Activated CD4-positive, alpha-beta memory T cell treated with anti-CD3 and anti-CD28 coated beads, Interleukin-2, amount 10 ng/mL, durations not matched to agents 7 days and 5 days (primary cell): ENCODE measurements around the gene STON2. TPM values are rescaled to one million over a fixed set of nuclear protein-coding genes. Genes with fewer than 3 reads are reported as not detected.

Source experiments
- CTCF ChIA-PET: fragments of 350-600 bp; sonication (Branson Sonifier 250); formaldehyde crosslinking; loops from one replicate; lab custom pipeline; 2021; ENCODE audit warnings: antibody characterized with exemption, inconsistent platforms; lab: Charles Lee
- POLR2A ChIA-PET: fragments of 350-600 bp; sonication (Branson Sonifier 250); formaldehyde crosslinking; loops from one replicate; lab custom pipeline; 2021; ENCODE audit warnings: antibody characterized with exemption; lab: Charles Lee
- DNase-seq: peaks from one replicate; pipeline ENCODE4 v3.0.0-alpha.2; 2020
- H3K27ac Mint-ChIP-seq: one replicate; pipeline ENCODE4 v1.8.0; 2021; ENCODE audit warnings: mild to moderate bottlenecking, mixed read lengths
- H3K27me3 Mint-ChIP-seq: one replicate; pipeline ENCODE4 v1.8.0; 2021; ENCODE audit warnings: mixed read lengths
- H3K36me3 Mint-ChIP-seq: one replicate; pipeline ENCODE4 v1.8.0; 2021; ENCODE audit warnings: low read depth, mixed read lengths
- H3K4me1 Mint-ChIP-seq: one replicate; pipeline ENCODE4 v1.8.0; 2021; ENCODE audit warnings: mixed read lengths
- H3K4me3 Mint-ChIP-seq: one replicate; pipeline ENCODE4 v1.8.0; 2021; ENCODE audit warnings: mild to moderate bottlenecking, mixed read lengths
- H3K9me3 Mint-ChIP-seq: one replicate; pipeline ENCODE4 v1.8.0; 2021; ENCODE audit warnings: mixed read lengths
- total RNA-seq, 2 experiments: library from RNA; stranded (reverse); gene quantifications; one replicate each; pipeline ENCODE4 v1.2.3, GENCODE V29; 2021

STON2 gene
- total RNA-seq, 2 experiments from 2014 or later = 3.0 to 4.3 TPM

DNA sequence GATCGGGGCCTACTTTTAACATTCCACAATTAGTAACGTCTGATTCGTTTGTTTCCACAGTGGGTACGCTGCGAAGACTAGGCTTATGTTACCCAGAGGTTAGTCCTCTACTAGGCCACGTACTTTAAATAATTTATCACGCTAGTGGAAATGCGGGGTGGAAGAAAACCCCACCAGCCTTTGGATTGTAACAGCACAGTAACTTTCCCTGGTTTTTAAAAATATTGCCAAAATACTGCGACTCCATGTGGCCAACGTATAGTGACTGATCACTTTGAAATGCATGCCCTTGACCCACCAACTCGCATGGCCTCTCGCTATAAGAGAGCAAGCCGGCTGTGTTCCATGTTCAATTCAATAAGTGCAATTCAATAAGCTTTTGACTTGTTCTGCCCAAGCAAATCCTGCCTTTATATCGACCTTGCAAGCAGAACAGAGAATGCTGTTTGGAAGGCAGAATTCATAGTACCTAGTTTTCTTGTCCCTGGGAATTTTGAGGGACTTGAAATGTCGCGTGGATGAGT, 178.5 kb downstream of the STON2 start:
- peaks cover 2% of the 10 kb centered on the region for H3K27me3 Mint-ChIP-seq
- peaks cover 22% of the 10 kb centered on the region for H3K36me3 Mint-ChIP-seq
- no peak for DNase-seq
- peaks cover 37% of the 10 kb centered on the region for H3K4me1 Mint-ChIP-seq
- H3K27ac Mint-ChIP-seq = peak overlapping the region; percentile 98
- peaks cover 2% of the 10 kb centered on the region for H3K9me3 Mint-ChIP-seq
- H3K4me3 Mint-ChIP-seq = peak overlapping the region; percentile 87
- ChIA-PET CTCF (interaction anchor here (0.7 to 1.8 kb wide), 7 partner anchors 29 to 262 kb away, joined by 3 to 13 read pairs (median 3); no protein-coding TSS in a partner anchor), POLR2A (interaction anchor here (0.6 to 2.0 kb wide), 26 partner anchors 10 to 312 kb away, joined by 3 to 20 read pairs (median 5); partner anchors contain the start of genes CEP128 and SEL1L)

GRCh38 chr14:81220830-81221578, 179.1 kb downstream of the STON2 start, which contains the start of gene GTF2A1:
Gene GTF2A1 (minus strand): TSS chr14:81220959. CDS start chr14:81220518, 441 bp downstream.
- H3K27ac Mint-ChIP-seq = peak within 1 kb of the TSS; percentile 100
- ChIA-PET POLR2A (interaction anchor here (0.6 to 2.0 kb wide), 30 partner anchors 10 to 313 kb away, joined by 3 to 20 read pairs (median 5); partner anchors contain the start of genes CEP128 and SEL1L), CTCF (interaction anchor here (0.7 to 1.8 kb wide), 8 partner anchors 29 to 288 kb away, joined by 3 to 13 read pairs (median 3); no protein-coding TSS in a partner anchor)
- peak; percentile 96 for DNase-seq
- peak within 1 kb of the TSS; percentile 99 for H3K4me3 Mint-ChIP-seq
- peaks cover 2% of the 10 kb centered on the region for H3K27me3 Mint-ChIP-seq
- peaks cover 28% of the 10 kb centered on the region for H3K36me3 Mint-ChIP-seq
- peaks cover 40% of the 10 kb centered on the region for H3K4me1 Mint-ChIP-seq
- H3K9me3 Mint-ChIP-seq = peaks cover 2% of the 10 kb centered on the region

DNA sequence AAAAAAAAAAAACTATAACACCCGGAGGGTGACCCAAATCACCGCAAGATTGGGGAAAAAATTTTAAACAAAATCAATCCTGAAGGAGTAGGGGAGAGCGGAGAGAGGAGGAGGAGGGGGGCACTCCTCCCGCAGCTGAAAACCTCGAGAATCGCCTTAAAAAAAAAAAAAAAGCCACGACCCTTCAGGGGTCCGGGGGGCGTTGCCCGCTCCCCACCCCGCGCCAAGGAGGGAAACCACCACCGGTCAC, 179.6 kb downstream of the STON2 start:
- ChIA-PET POLR2A (interaction anchor here (0.6 to 2.0 kb wide), 26 partner anchors 12 to 313 kb away, joined by 3 to 20 read pairs (median 5); partner anchors contain the start of genes CEP128 and SEL1L), CTCF (interaction anchor here (0.7 to 1.8 kb wide), 5 partner anchors 28 to 287 kb away, joined by 3 to 13 read pairs (median 4); no protein-coding TSS in a partner anchor)
- Mint-ChIP-seq H3K27me3 (peaks cover 2% of the 10 kb centered on the region), H3K27ac (peak overlapping the region; percentile 98), H3K9me3 (peaks cover 2% of the 10 kb centered on the region), H3K36me3 (peaks cover 33% of the 10 kb centered on the region), H3K4me3 (peak overlapping the region; percentile 87), H3K4me1 (peaks cover 42% of the 10 kb centered on the region)
- no peak for DNase-seq

- Mint-ChIP-seq H3K4me1 (peaks cover 45% of the 10 kb centered on the region), H3K27ac (peak overlapping the region; percentile 100), H3K4me3 (peak overlapping the region; percentile 99), H3K36me3 (peaks cover 38% of the 10 kb centered on the region), H3K27me3 (peaks cover 2% of the 10 kb centered on the region), H3K9me3 (peaks cover 2% of the 10 kb centered on the region)
- POLR2A ChIA-PET = interaction anchor here (0.6 to 2.0 kb wide), 28 partner anchors 12 to 314 kb away, joined by 3 to 20 read pairs (median 6); partner anchors contain the start of genes CEP128 and SEL1L
- peak; percentile 50 for DNase-seq
- CTCF ChIA-PET = interaction anchor here (0.6 to 1.8 kb wide), 6 partner anchors 24 to 260 kb away, joined by 3 to 18 read pairs (median 4); no protein-coding TSS in a partner anchor
Measured at GRCh38 chr14:81219759-81220579, 180.2 kb downstream of the STON2 start.

GRCh38 chr14:81219210-81219758, 180.8 kb downstream of the STON2 start:
- peak; percentile 87 for DNase-seq
- peaks cover 2% of the 10 kb centered on the region for H3K27me3 Mint-ChIP-seq
- peaks cover 2% of the 10 kb centered on the region for H3K9me3 Mint-ChIP-seq
- peak overlapping the region; percentile 100 for H3K27ac Mint-ChIP-seq
- peaks cover 43% of the 10 kb centered on the region for H3K36me3 Mint-ChIP-seq
- H3K4me1 Mint-ChIP-seq = peaks cover 46% of the 10 kb centered on the region
- peak overlapping the region; percentile 99 for H3K4me3 Mint-ChIP-seq
- ChIA-PET POLR2A (interaction anchor here (0.7 to 1.9 kb wide), 27 partner anchors 9 to 314 kb away, joined by 3 to 19 read pairs (median 5); partner anchors contain the start of genes CEP128 and SEL1L), CTCF (interaction anchor here (0.6 to 1.3 kb wide), 7 partner anchors 23 to 260 kb away, joined by 3 to 18 read pairs (median 3); no protein-coding TSS in a partner anchor)

DNA sequence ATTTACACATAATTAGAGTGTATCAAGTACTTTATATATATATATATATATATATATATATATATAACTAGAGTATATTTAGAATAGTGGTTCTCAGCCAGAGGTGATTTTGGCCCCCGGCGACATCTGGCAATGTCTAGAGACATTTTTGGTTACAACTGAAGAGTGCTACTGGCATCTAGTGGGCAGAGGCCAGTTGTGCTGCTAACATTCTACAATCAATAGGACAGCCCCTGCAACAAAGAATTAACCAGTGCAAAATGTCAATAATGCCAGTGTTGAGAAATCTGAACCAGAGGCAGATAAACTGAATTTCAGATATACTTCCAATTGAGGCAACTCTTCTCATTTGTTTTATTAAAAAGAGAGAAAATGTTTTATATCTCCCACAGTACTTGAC, 188.3 kb downstream of the STON2 start:
- DNase-seq = peak; percentile 32
- no peaks in the 10 kb centered on the region for H3K27me3 Mint-ChIP-seq
- ChIA-PET POLR2A (interaction anchor here (1.4 to 1.9 kb wide), 3 partner anchors 9 to 41 kb away, joined by 3 to 5 read pairs (median 5); no protein-coding TSS in a partner anchor), CTCF (interaction anchor here (0.6 to 1.3 kb wide), 9 partner anchors 11 to 253 kb away, joined by 3 to 5 read pairs (median 3); no protein-coding TSS in a partner anchor)
- no peak overlapping the region for H3K27ac Mint-ChIP-seq
- H3K9me3 Mint-ChIP-seq = no peaks in the 10 kb centered on the region
- no peak overlapping the region for H3K4me3 Mint-ChIP-seq
- H3K4me1 Mint-ChIP-seq = peaks cover 35% of the 10 kb centered on the region
- peaks cover 80% of the 10 kb centered on the region for H3K36me3 Mint-ChIP-seq

Other genes starting within 250 kb of the STON2 start
- gene GTF2A1, start 179.4 kb downstream of the STON2 start, total RNA-seq = 10 to 100 TPM; 34.2 to 36.0 TPM
- gene SEL1L, start 133.5 kb upstream of the STON2 start, total RNA-seq = 10 to 100 TPM; 65.9 to 67.6 TPM